ENCODE measurements around the gene NANOG.
"Not testable (repeated sequence)": the region's sequence is repeated elsewhere in the genome, so short reads cannot be mapped to it uniquely, and the experiment has no call there.

DNA sequence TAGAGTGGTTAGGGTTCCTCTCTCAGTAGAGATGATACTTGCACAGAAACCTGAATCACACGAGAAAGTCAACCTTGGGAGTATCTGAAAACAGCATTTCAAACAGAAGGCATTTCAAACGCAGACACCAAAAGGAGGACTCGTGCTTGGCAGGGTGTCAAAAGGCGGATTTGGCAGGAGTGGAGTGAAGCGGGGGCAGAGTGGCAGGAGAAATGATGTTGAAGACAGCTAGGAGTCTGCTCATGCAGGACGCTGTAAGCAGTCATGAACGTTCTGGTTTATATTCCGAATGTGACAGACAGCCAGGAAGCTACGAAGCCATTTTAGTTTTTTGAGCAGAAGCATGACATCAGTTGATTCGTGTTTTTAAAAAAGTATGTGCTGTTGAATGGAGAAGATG is 50.0 kb downstream of the NANOG start:
- TF ChIP-seq, protein P1, sequence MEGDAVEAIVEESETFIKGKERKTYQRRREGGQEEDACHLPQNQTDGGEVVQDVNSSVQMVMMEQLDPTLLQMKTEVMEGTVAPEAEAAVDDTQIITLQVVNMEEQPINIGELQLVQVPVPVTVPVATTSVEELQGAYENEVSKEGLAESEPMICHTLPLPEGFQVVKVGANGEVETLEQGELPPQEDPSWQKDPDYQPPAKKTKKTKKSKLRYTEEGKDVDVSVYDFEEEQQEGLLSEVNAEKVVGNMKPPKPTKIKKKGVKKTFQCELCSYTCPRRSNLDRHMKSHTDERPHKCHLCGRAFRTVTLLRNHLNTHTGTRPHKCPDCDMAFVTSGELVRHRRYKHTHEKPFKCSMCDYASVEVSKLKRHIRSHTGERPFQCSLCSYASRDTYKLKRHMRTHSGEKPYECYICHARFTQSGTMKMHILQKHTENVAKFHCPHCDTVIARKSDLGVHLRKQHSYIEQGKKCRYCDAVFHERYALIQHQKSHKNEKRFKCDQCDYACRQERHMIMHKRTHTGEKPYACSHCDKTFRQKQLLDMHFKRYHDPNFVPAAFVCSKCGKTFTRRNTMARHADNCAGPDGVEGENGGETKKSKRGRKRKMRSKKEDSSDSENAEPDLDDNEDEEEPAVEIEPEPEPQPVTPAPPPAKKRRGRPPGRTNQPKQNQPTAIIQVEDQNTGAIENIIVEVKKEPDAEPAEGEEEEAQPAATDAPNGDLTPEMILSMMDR (conservative IDR thresholded peaks at IDR 0.05): not testable (repeated sequence)
- TF ChIP-seq ZFX (IDR thresholded peaks at IDR 0.05): not testable (repeated sequence)
